K562 (cell line): ENCODE data around the gene TNFAIP3. TPM values are rescaled to one million over a fixed set of nuclear protein-coding genes. Genes with fewer than 3 reads are reported as not detected.

ENCODE experiments used
- ATAC-seq: fragments of 200-7000 bp; cut with Tn5 transposase; 3 replicates; pipeline ENCODE4 v1.9.1; 2020; ENCODE audit warnings: moderate library complexity
- BruUV-seq: library from RNA; stranded (reverse); fragments of 400-500 nt; replicated peaks from 2 replicates; lab custom pipeline; 2021; lab: Mats Ljungman, UMichigan
- CTCF ChIA-PET: fragments of 300-600 bp; formaldehyde crosslinking; extraction: SDS; loops from one replicate; lab custom pipeline; 2021; ENCODE audit warnings: low intra/inter-chr PET ratio; lab: Yijun Ruan, JAX
- POLR2A ChIA-PET: fragments of 300-600, 350-650 bp; sonication (Branson Sonifier 250); formaldehyde crosslinking; extraction: SDS; loops from one replicate; lab custom pipeline; 2021; ENCODE audit warnings: antibody characterized with exemption, inconsistent platforms; lab: Yijun Ruan, JAX
- DNase-seq, 4 experiments: peaks; one replicate each; pipeline versions ENCODE4 v3.0.0 to v3.0.0-alpha.2; 2011 to 2018; ENCODE audit warnings: low spot score in 3 of 4, mixed read lengths in 3 of 4; ENCODE audit errors: extremely low read depth in 1 of 4
- FAIRE-seq: peaks from 2 replicates; lab custom pipeline; 2011; peaks lifted over from hg19 to GRCh38; lab: Jason Lieb, UNC
- H2AFZ ChIP-seq: 2 replicates; pipeline ENCODE4 v1.6.0; 2011; ENCODE audit warnings: low read depth, low read length, control low read depth, inconsistent platforms
- H3K27ac ChIP-seq: fragments of 200-600 bp; 3 replicates; pipeline ENCODE4 v1.8.0; 2011; ENCODE audit warnings: low read depth, mild to moderate bottlenecking, control low read depth, inconsistent platforms, low read length, moderate library complexity, mixed read lengths; ENCODE audit errors: extremely low read depth
- H3K27me3 ChIP-seq, 2 experiments: fragments of 300-600 bp in 1 of 2; 2 replicates in 1 of 2; 3 replicates in 1 of 2; pipeline versions ENCODE4 v1.6.0 to v1.8.0; 2011; ENCODE audit warnings: inconsistent platforms in 2 of 2, low read length in 2 of 2, mild to moderate bottlenecking in 1 of 2, mixed read lengths in 1 of 2, moderate library complexity in 1 of 2; ENCODE audit not compliant: control insufficient read depth in 2 of 2, insufficient read depth in 2 of 2
- H3K36me3 ChIP-seq: fragments of 300-600 bp; 3 replicates; pipeline ENCODE4 v1.8.0; 2011; ENCODE audit warnings: mild to moderate bottlenecking, low read length, inconsistent platforms; ENCODE audit not compliant: control insufficient read depth, insufficient read depth
- H3K4me1 ChIP-seq, 2 experiments: fragments of 200-600 bp in 1 of 2; replicated peaks in 1 of 2; 2 replicates in 1 of 2; 3 replicates in 1 of 2; pipeline versions ENCODE4 v1.5.1 to v1.8.0; 2011; ENCODE audit warnings: inconsistent platforms in 2 of 2, low read length in 2 of 2, mild to moderate bottlenecking in 1 of 2, mixed read lengths in 1 of 2, moderate library complexity in 1 of 2; ENCODE audit not compliant: control insufficient read depth in 2 of 2, insufficient read depth in 2 of 2
- H3K4me2 ChIP-seq: 2 replicates; pipeline ENCODE4 v1.6.1; 2011; ENCODE audit warnings: low read length, control low read depth, inconsistent platforms, mixed read lengths; ENCODE audit not compliant: insufficient read depth
- H3K4me3 ChIP-seq: fragments of 200-600 bp; sonication (generic), shearing (Covaris generic); 2 replicates; pipeline ENCODE4 v1.5.1; 2016; ENCODE audit warnings: control low read depth, inconsistent platforms
- H3K79me2 ChIP-seq: fragments of 200-600 bp; 3 replicates; pipeline ENCODE4 v1.8.0; 2011; ENCODE audit warnings: low read length, inconsistent platforms; ENCODE audit not compliant: control insufficient read depth, insufficient read depth
- H3K9ac ChIP-seq, 2 experiments: 2 replicates each; pipeline versions ENCODE4 v1.6.0 to v1.6.1; 2011; ENCODE audit warnings: low read depth in 2 of 2, low read length in 2 of 2, control low read depth in 1 of 2, inconsistent platforms in 1 of 2, mild to moderate bottlenecking in 1 of 2, mixed read lengths in 1 of 2; ENCODE audit not compliant: insufficient read depth in 1 of 2
- H3K9me1 ChIP-seq: one replicate; pipeline ENCODE4 v1.6.0; 2011; ENCODE audit warnings: inconsistent platforms, mild to moderate bottlenecking, low read length, moderate library complexity; ENCODE audit not compliant: control insufficient read depth, insufficient read depth
- H3K9me3 ChIP-seq: replicated peaks from 2 replicates; pipeline ENCODE4 v1.5.1; 2011; ENCODE audit warnings: low read depth, low read length, inconsistent platforms; ENCODE audit not compliant: control insufficient read depth, insufficient read depth
- H4K20me1 ChIP-seq: replicated peaks from 2 replicates; pipeline ENCODE4 v1.6.1; 2011; ENCODE audit warnings: low read length, inconsistent platforms, mixed read lengths; ENCODE audit not compliant: control insufficient read depth, insufficient read depth
- KLF16 ChIP-seq: IDR thresholded peaks from 2 replicates; pipeline ENCODE4 v1.6.1; 2016; ENCODE audit warnings: antibody characterized with exemption
- POLR2G ChIP-seq: fragments of 200-400 bp; formaldehyde crosslinking; IDR thresholded peaks from 2 replicates; pipeline ENCODE4 v1.6.1; 2017; ENCODE audit warnings: low read depth, mild to moderate bottlenecking, antibody characterized with exemption, low read length, moderate library complexity
- RBFOX2 ChIP-seq: fragments of 200-400 bp; formaldehyde crosslinking; IDR thresholded peaks from 2 replicates; pipeline ENCODE4 v1.6.1; 2017; ENCODE audit warnings: low read depth, mild to moderate bottlenecking, low read length, moderate library complexity
- RBM17 ChIP-seq: fragments of 200-400 bp; formaldehyde crosslinking; IDR thresholded peaks from 2 replicates; pipeline ENCODE4 v1.6.1; 2017; ENCODE audit warnings: low read depth, mild to moderate bottlenecking, low read length, borderline replicate concordance
- SRF ChIP-seq, 2 experiments: fragments of 250-450, 450-650 bp in 1 of 2; sonication (Bioruptor Pico) in 1 of 2; sonication (generic) in 1 of 2; formaldehyde crosslinking; IDR thresholded peaks; 2 replicates each; pipeline versions ENCODE4 v1.5.0 to v1.5.1; 2020 to 2022; ENCODE audit warnings: mild to moderate bottlenecking in 1 of 2, missing genetic modification reagents in 1 of 2
- ZBTB1 ChIP-seq: sonication (generic); formaldehyde crosslinking; IDR thresholded peaks from 2 replicates; pipeline ENCODE4 v1.8.1; 2023; ENCODE audit warnings: missing genetic modification reagents, low read depth, mild to moderate bottlenecking, borderline replicate concordance
- ZNF644 ChIP-seq: fragments of 200-800 bp; sonication (Bioruptor generic); IDR thresholded peaks from 2 replicates; pipeline ENCODE4 v1.6.1; 2016; ENCODE audit warnings: low read depth, missing genetic modification characterization, missing compliant biosample characterization
- WGBS: fragments of 100-300 bp; shearing (Covaris generic); methylation state at CpG from one replicate; pipeline ENCODE4 v1.1.6; 2016; ENCODE audit warnings: low coverage, mixed read lengths; ENCODE audit not compliant: insufficient coverage; ENCODE audit errors: missing lambda C conversion rate; 5-methylcytosine and 5-hydroxymethylcytosine counted together
- in situ Hi-C: fragments of 300-500 bp; cut with MboI; formaldehyde crosslinking; loops from 4 replicates; pipeline ENCODE4 v1.15.0; 2018; ENCODE audit warnings: inconsistent platforms, mixed read lengths
- intact Hi-C: fragments of 100-400 bp; cut with micrococcal nuclease; formaldehyde crosslinking; loops from 2 replicates; pipeline ENCODE4 v1.14.2; 2022
- polyA plus RNA-seq, 8 experiments: library from polyadenylated mRNA; depleted of rRNA in 4 of 8; stranded (reverse) in 5 of 8; unstranded in 3 of 8; fragments of >200 nt; fragmentation: Nextera tagmentation in 2 of 8; fragmentation: Illumina TruSeq in 1 of 8; extraction: Ambion mirVana in 2 of 8; extraction: Trizol in 1 of 8; gene quantifications; 2 replicates each; pipeline versions ENCODE4 v1.2.1 to v1.2.3, GENCODE V29; 2011 to 2014; ENCODE audit warnings: inconsistent platforms in 1 of 8, missing spikeins in 1 of 8
- total RNA-seq, 7 experiments: library from RNA; depleted of rRNA in 6 of 7; stranded (reverse); fragments of >200 nt in 6 of 7; fragmentation: Illumina TruSeq in 2 of 7; extraction: Trizol in 2 of 7; gene quantifications; 2 replicates each; pipeline versions ENCODE4 v1.2.1 to v1.2.3, GENCODE V29; 2011 to 2021; ENCODE audit warnings: low replicate concordance in 1 of 7
- TF ChIP-seq, protein P1 (sequence below): IDR thresholded peaks from 2 replicates; pipeline ENCODE4 v1.6.1; 2011; ENCODE audit not compliant: insufficient read length; ENCODE audit errors: extremely low read depth
- TF ChIP-seq, protein P2 (sequence below): fragments of 450-650 bp; IDR thresholded peaks from 2 replicates; pipeline ENCODE4 v1.6.1; 2016

Gene TNFAIP3
- total and polyA plus RNA-seq, 9 of the 15 experiments (the other 6 are each of a cell fraction or from before 2014, with no cell fraction given): 0.79 to 17.0 (median 6.4) TPM

DNA sequence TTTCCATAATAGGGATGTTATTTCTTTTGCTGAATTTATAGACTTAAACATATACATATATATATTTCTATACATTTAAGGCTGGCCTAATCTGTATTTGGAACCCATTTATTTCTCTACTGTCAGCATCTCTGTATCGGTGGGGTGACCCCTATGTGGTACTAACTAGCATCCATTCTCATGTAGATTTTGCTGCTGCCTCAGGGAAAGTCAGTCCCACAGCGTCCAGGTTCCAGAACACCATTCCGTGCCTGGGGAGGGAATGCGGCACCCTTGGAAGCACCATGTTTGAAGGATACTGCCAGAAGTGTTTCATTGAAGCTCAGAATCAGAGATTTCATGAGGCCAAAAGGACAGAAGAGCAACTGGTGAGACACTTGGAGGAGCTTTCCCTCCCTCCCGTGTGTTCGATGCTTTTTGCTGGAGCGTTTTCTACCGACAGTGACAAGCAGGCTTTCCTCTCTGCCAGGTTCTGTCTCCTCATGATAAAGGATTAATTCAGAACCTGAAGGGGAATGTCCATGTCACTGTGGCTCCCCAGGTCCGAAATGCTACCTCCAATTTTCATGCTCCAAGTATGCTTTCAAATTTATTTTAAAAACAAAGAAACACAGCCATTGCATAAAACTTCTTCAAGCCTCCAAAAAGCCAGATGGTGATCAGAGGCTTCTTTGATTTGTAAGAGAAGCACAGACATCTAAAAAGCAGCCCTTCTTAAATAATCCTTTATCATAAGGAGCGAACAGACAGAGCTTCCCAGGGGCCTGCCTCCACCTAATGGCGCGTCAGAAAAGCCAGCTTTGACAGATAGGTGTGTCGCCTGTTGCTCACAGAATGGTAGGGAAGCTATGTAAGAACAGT is 13.1 kb downstream of the TNFAIP3 start:
- ChIA-PET POLR2A (interaction anchor here (0.7 to 5.4 kb wide), 15 partner anchors 9 to 709 kb away, joined by 3 to 61 read pairs (median 3); no protein-coding TSS in a partner anchor), CTCF (no interaction called here)
- intact Hi-C loops (no loop called here), in situ Hi-C loops (no loop called here)
- Histone ChIP-seq H4K20me1 (no peaks in the 10 kb centered on the region), H3K4me2 (no peak overlapping the region), H3K79me2 (no peaks in the 10 kb centered on the region), H3K9ac (no peak overlapping the region), H3K27ac (no peak overlapping the region), H3K9me1 (peaks cover 3% of the 10 kb centered on the region), H2AFZ (no peak overlapping the region), H3K9me3 (no peaks in the 10 kb centered on the region), H3K4me1 (peaks cover 0 to 6% of the 10 kb centered on the region in 2 experiments; a peak in 3 of 5 replicates), H3K36me3 (peaks cover 75% of the 10 kb centered on the region), H3K27me3 (no peaks in the 10 kb centered on the region), H3K4me3 (no peak overlapping the region)
- ATAC-seq: no peak
- WGBS: 83% methylated on average over 13 of the region's 13 CpGs
- DNase-seq: no peak
- TF ChIP-seq KLF16 (no peak), ZBTB1 (CRISPR knock-in tag) (no peak)
- BruUV-seq: no TSS peak
- FAIRE-seq: no peak

DNA sequence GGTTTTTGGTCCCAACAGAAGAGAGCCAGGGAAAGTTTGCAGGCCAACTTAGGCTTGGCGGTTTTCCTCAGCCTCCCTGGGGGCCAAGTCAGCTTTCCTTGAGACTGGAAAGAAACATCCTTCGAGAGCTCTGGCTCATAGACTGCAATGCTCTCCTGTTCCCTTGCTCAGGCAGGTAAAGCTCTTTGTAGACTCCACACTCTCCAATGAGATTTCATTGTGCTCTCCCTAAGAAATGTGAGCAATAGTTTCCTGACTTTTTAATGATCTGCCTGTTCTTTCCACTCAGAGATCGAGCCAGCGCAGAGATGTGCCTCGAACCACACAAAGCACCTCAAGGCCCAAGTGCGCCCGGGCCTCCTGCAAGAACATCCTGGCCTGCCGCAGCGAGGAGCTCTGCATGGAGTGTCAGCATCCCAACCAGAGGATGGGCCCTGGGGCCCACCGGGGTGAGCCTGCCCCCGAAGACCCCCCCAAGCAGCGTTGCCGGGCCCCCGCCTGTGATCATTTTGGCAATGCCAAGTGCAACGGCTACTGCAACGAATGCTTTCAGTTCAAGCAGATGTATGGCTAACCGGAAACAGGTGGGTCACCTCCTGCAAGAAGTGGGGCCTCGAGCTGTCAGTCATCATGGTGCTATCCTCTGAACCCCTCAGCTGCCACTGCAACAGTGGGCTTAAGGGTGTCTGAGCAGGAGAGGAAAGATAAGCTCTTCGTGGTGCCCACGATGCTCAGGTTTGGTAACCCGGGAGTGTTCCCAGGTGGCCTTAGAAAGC is 13.9 kb downstream of the TNFAIP3 start:
- Histone ChIP-seq H3K36me3 (peaks cover 67% of the 10 kb centered on the region), H3K27ac (no peak overlapping the region), H3K9me3 (no peaks in the 10 kb centered on the region), H2AFZ (no peak overlapping the region), H3K9me1 (peaks cover 3% of the 10 kb centered on the region), H3K79me2 (no peaks in the 10 kb centered on the region), H3K4me2 (no peak overlapping the region), H4K20me1 (no peaks in the 10 kb centered on the region), H3K27me3 (no peaks in the 10 kb centered on the region), H3K9ac (no peak overlapping the region)
- DNase-seq (no peak), ATAC-seq (no peak)
- in situ Hi-C loops (no loop called here), intact Hi-C loops (no loop called here)
- 88% methylated on average over 21 of the region's 21 CpGs for WGBS
- CTCF ChIA-PET: no interaction called here
- TF ChIP-seq, protein P1, sequence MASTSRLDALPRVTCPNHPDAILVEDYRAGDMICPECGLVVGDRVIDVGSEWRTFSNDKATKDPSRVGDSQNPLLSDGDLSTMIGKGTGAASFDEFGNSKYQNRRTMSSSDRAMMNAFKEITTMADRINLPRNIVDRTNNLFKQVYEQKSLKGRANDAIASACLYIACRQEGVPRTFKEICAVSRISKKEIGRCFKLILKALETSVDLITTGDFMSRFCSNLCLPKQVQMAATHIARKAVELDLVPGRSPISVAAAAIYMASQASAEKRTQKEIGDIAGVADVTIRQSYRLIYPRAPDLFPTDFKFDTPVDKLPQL: no peak
- TF ChIP-seq RBM17: no peak
- TF ChIP-seq POLR2G: peak; percentile 49; the same call in 1 of the 2 replicates
- TF ChIP-seq RBFOX2: peak; percentile 64
- TF ChIP-seq ZNF644 (tag): no peak
- TF ChIP-seq, protein P2, sequence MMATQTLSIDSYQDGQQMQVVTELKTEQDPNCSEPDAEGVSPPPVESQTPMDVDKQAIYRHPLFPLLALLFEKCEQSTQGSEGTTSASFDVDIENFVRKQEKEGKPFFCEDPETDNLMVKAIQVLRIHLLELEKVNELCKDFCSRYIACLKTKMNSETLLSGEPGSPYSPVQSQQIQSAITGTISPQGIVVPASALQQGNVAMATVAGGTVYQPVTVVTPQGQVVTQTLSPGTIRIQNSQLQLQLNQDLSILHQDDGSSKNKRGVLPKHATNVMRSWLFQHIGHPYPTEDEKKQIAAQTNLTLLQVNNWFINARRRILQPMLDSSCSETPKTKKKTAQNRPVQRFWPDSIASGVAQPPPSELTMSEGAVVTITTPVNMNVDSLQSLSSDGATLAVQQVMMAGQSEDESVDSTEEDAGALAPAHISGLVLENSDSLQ: 0 out of 2 replicates have a peak, but pooled peaks have one; percentile 23
- peak in 1 of 2 experiments; percentile 46; a peak in 1 of 4 replicates for TF ChIP-seq SRF (CRISPR knock-in tag; IDR thresholded peaks at IDR 0.05)
- TF ChIP-seq, all 486 proteins: peak for 4
- FAIRE-seq: no peak
- Histone ChIP-seq H3K4me1 (peaks cover 0 to 6% of the 10 kb centered on the region in 2 experiments; a peak in 3 of 5 replicates), H3K4me3 (no peak overlapping the region)
- POLR2A ChIA-PET: interaction anchor here (0.7 to 5.4 kb wide), 17 partner anchors 10 to 709 kb away, joined by 3 to 61 read pairs (median 3); no protein-coding TSS in a partner anchor
- no TSS peak for BruUV-seq
